Common myeloid progenitor, CD34-positive (primary cell): ENCODE results near the gene MUTYH.

ENCODE experiments used
- CTCF ChIA-PET: fragments of 350-600 bp; sonication (Branson Sonifier 250); formaldehyde crosslinking; loops from one replicate; lab custom pipeline; 2021; ENCODE audit warnings: antibody characterized with exemption; lab: Charles Lee
- POLR2A ChIA-PET: fragments of 350-600 bp; sonication (Branson Sonifier 250); formaldehyde crosslinking; loops from one replicate; lab custom pipeline; 2021; ENCODE audit warnings: antibody characterized with exemption; lab: Charles Lee
- DNase-seq, 3 donors: peaks; one replicate each; pipeline versions ENCODE4 v3.0.0 to v3.0.0-alpha.2; 2013
- H3K27ac ChIP-seq, 2 experiments: 1 replicate in 1 of 2; 2 replicates in 1 of 2; pipeline ENCODE4 v1.7.0; 2013; ENCODE audit warnings: inconsistent platforms in 2 of 2, low read length in 2 of 2, mild to moderate bottlenecking in 2 of 2, low read depth in 1 of 2, moderate library complexity in 1 of 2; ENCODE audit not compliant: severe bottlenecking in 2 of 2, insufficient read depth in 1 of 2, poor library complexity in 1 of 2
- H3K27me3 ChIP-seq, 5 experiments: replicated peaks in 2 of 5; 1 replicate in 3 of 5; 2 replicates in 2 of 5; pipeline versions ENCODE4 v1.6.1 to v1.7.0; 2013; ENCODE audit warnings: low read length in 4 of 5, mild to moderate bottlenecking in 2 of 5, moderate library complexity in 2 of 5, inconsistent platforms in 1 of 5; ENCODE audit not compliant: insufficient read depth in 5 of 5, control insufficient read depth in 4 of 5
- H3K36me3 ChIP-seq, 4 experiments: 1 replicate in 2 of 4; 2 replicates in 2 of 4; pipeline versions ENCODE4 v1.6.1 to v1.7.0; 2013; ENCODE audit warnings: low read length in 3 of 4, control low read depth in 1 of 4, mild to moderate bottlenecking in 1 of 4; ENCODE audit not compliant: control insufficient read depth in 4 of 4, insufficient read depth in 4 of 4
- H3K4me1 ChIP-seq, 4 experiments: 1 replicate in 3 of 4; 2 replicates in 1 of 4; pipeline versions ENCODE4 v1.6.1 to v1.7.1; 2013; ENCODE audit warnings: low read length in 3 of 4, mild to moderate bottlenecking in 3 of 4, control low read depth in 1 of 4, inconsistent platforms in 1 of 4, moderate library complexity in 1 of 4; ENCODE audit not compliant: control insufficient read depth in 4 of 4, insufficient read depth in 4 of 4; ENCODE audit errors: control extremely low read depth in 1 of 4
- H3K4me3 ChIP-seq, 7 experiments: 1 replicate in 4 of 7; 2 replicates in 3 of 7; pipeline versions ENCODE4 v1.5.1 to v1.7.0; 2013; ENCODE audit warnings: mild to moderate bottlenecking in 7 of 7, low read length in 6 of 7, moderate library complexity in 6 of 7, inconsistent platforms in 2 of 7, low read depth in 2 of 7, control low read depth in 1 of 7; ENCODE audit not compliant: insufficient read depth in 4 of 7, control insufficient read depth in 1 of 7; ENCODE audit errors: extremely low read depth in 1 of 7
- H3K9me3 ChIP-seq, 5 experiments: 1 replicate in 4 of 5; 2 replicates in 1 of 5; pipeline versions ENCODE4 v1.6.1 to v1.7.1; 2013; ENCODE audit warnings: low read length in 4 of 5, mild to moderate bottlenecking in 2 of 5, inconsistent platforms in 1 of 5, low read depth in 1 of 5, moderate library complexity in 1 of 5; ENCODE audit not compliant: control insufficient read depth in 4 of 5, insufficient read depth in 2 of 5; ENCODE audit errors: control extremely low read depth in 1 of 5
- WGBS: methylation state at CpG from one replicate; pipeline ENCODE4 v1.1.5; 2013; ENCODE audit not compliant: insufficient coverage; 5-methylcytosine and 5-hydroxymethylcytosine counted together

MUTYH gene

GRCh38 chr1:45332346-45332720, 7.9 kb downstream of the MUTYH start:
- ChIA-PET CTCF (interaction anchor here (1.3 kb wide), 1 partner anchor 25 kb away, joined by 3 read pairs; no protein-coding TSS in a partner anchor), POLR2A (interaction anchor here (0.6 kb wide), 1 partner anchor 8 kb away, joined by 3 read pairs; the partner anchor contains the start of genes MUTYH and TOE1)
- no peak for DNase-seq
- 99% methylated on average over 9 of the region's 10 CpGs for WGBS
- Histone ChIP-seq H3K27ac (no peak overlapping the region), H3K9me3 (no peaks in the 10 kb centered on the region), H3K4me3 (no peak overlapping the region), H3K4me1 (peaks cover 6 to 29% (median 21%) of the 10 kb centered on the region in 4 experiments), H3K36me3 (peaks cover 0 to 34% (median 24%) of the 10 kb centered on the region in 4 experiments), H3K27me3 (no peaks in the 10 kb centered on the region)

GRCh38 chr1:45331436-45332345, 8.5 kb downstream of the MUTYH start:
- Histone ChIP-seq H3K4me1 (peaks cover 6 to 35% (median 27%) of the 10 kb centered on the region in 4 experiments), H3K4me3 (no peak overlapping the region), H3K9me3 (no peaks in the 10 kb centered on the region), H3K27me3 (no peaks in the 10 kb centered on the region), H3K27ac (no peak overlapping the region), H3K36me3 (peaks cover 0 to 34% (median 24%) of the 10 kb centered on the region in 4 experiments)
- ChIA-PET POLR2A (interaction anchor here (0.6 kb wide), 1 partner anchor 9 kb away, joined by 3 read pairs; the partner anchor contains the start of genes MUTYH and TOE1), CTCF (interaction anchor here (1.3 kb wide), 1 partner anchor 24 kb away, joined by 3 read pairs; no protein-coding TSS in a partner anchor)
- no peak for DNase-seq
- 98% methylated on average over 17 of the region's 18 CpGs for WGBS

- H3K4me3 ChIP-seq: no peak overlapping the region
- peaks cover 9 to 38% (median 31%) of the 10 kb centered on the region in 4 experiments for H3K4me1 ChIP-seq
- no peaks in the 10 kb centered on the region for H3K9me3 ChIP-seq
- no peak overlapping the region for H3K27ac ChIP-seq
- ChIA-PET POLR2A (interaction anchor here (1.5 to 4.1 kb wide), 2 partner anchors 10 to 598 kb away, joined by 4 to 18 read pairs; partner anchors contain the start of genes MUTYH, RNU5D-1 and TOE1), CTCF (interaction anchor here (1.1 to 3.5 kb wide), 2 partner anchors 24 to 164 kb away, joined by 3 to 13 read pairs; no protein-coding TSS in a partner anchor)
- H3K27me3 ChIP-seq: no peaks in the 10 kb centered on the region
- no peak for DNase-seq
- 89% methylated on average over 3 of the region's 4 CpGs for WGBS
- peaks cover 0 to 34% (median 24%) of the 10 kb centered on the region in 4 experiments for H3K36me3 ChIP-seq
These were observed 10.8 kb downstream of the MUTYH start for GRCh38 chr1:45329445-45329844.

DNA sequence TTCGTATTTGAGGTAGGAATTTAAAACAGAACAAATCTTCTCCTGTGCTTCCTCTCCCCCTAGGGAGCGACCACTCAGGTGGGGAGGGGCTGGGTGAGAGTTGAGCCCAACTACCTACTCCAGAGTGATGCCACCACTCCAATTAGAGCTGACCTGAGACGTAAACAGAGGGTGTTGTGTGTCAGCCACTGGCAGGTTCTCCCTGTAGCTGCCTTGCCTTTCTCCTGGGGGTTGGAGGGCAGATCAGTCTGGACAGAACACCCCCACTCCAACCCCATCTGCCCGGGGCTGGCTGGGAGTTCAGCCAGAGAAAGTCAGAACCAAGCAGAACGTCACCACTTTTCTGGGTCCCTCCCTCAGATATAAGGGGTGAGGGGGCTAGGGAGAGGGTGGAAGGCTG, 11.6 kb downstream of the MUTYH start:
- WGBS: 100% methylated on average over 1 of the region's 5 CpGs
- POLR2A ChIA-PET: interaction anchor here (1.5 to 4.1 kb wide), 2 partner anchors 11 to 598 kb away, joined by 4 to 18 read pairs; partner anchors contain the start of genes MUTYH, RNU5D-1 and TOE1
- Histone ChIP-seq H3K4me1 (peaks cover 9 to 31% (median 24%) of the 10 kb centered on the region in 4 experiments), H3K27me3 (no peaks in the 10 kb centered on the region), H3K9me3 (no peaks in the 10 kb centered on the region), H3K4me3 (peak overlapping the region in 2 of 7 experiments; percentile 19 to 21), H3K36me3 (peaks cover 0 to 32% (median 22%) of the 10 kb centered on the region in 4 experiments), H3K27ac (no peak overlapping the region)
- CTCF ChIA-PET: interaction anchor here (1.1 to 3.5 kb wide), 2 partner anchors 9 to 165 kb away, joined by 3 to 13 read pairs; no protein-coding TSS in a partner anchor
- DNase-seq: no peak

- Histone ChIP-seq H3K27me3 (no peaks in the 10 kb centered on the region), H3K9me3 (no peaks in the 10 kb centered on the region), H3K36me3 (peaks cover 0 to 24% (median 18%) of the 10 kb centered on the region in 4 experiments), H3K27ac (no peak overlapping the region), H3K4me3 (peak overlapping the region in 6 of 7 experiments; percentile 46 to 84 (median 76)), H3K4me1 (peaks cover 9 to 31% (median 24%) of the 10 kb centered on the region in 4 experiments)
- 59% methylated on average over 18 of the region's 19 CpGs for WGBS
- ChIA-PET POLR2A (interaction anchor here (0.9 to 4.1 kb wide), 3 partner anchors 12 to 597 kb away, joined by 3 to 18 read pairs (median 4); partner anchors contain the start of genes MUTYH, RNU5D-1 and TOE1), CTCF (interaction anchor here (0.6 to 3.5 kb wide), 10 partner anchors 8 to 241 kb away, joined by 3 to 13 read pairs (median 4); partner anchors contain the start of genes MUTYH and TOE1)
- peak in 1 of 3 donors; percentile 19 for DNase-seq
These were observed 12.4 kb downstream of the MUTYH start for GRCh38 chr1:45327644-45328515.
